SK-N-MC (cell line): Measurements from ENCODE around the gene TAL1.
"Not testable (repeated sequence)": the region's sequence is repeated elsewhere in the genome, so short reads cannot be mapped to it uniquely, and the experiment has no call there.

Experiments
- DNase-seq: peaks from one replicate; pipeline ENCODE4 v3.0.0-alpha.2; 2011; ENCODE audit warnings: low read depth, low spot score
- H3K27ac ChIP-seq: fragments of 200-600 bp; sonication (generic); 2 replicates; pipeline ENCODE4 v1.5.1; 2016; ENCODE audit warnings: mixed run types
- H3K36me3 ChIP-seq: fragments of 200-600 bp; sonication (generic); 2 replicates; pipeline ENCODE4 v1.6.1; 2017; ENCODE audit warnings: antibody characterized with exemption, low read length, mixed read lengths; ENCODE audit not compliant: insufficient read depth
- H3K4me3 ChIP-seq: fragments of 200-600 bp; sonication (generic); 2 replicates; pipeline ENCODE4 v1.5.1; 2016
- H3K9ac ChIP-seq: fragments of 200-600 bp; sonication (generic); 2 replicates; pipeline ENCODE4 v1.8.0; 2017; ENCODE audit warnings: mixed run types, mixed read lengths; ENCODE audit not compliant: insufficient read length
- H3K9me3 ChIP-seq: fragments of 200-600 bp; sonication (generic); 2 replicates; pipeline ENCODE4 v1.6.1; 2017; ENCODE audit warnings: low read depth, mild to moderate bottlenecking, antibody characterized with exemption, low read length, moderate library complexity, mixed read lengths
- EZH2 ChIP-seq: fragments of 200-600 bp; sonication (generic); IDR thresholded peaks from one replicate; pipeline ENCODE4 v1.6.1; 2017; ENCODE audit warnings: antibody characterized with exemption
- FOXP2 ChIP-seq: optimal IDR thresholded peaks from 2 replicates; pipeline ENCODE3; 2011; ENCODE audit warnings: mild to moderate bottlenecking, moderate library complexity; ENCODE audit not compliant: insufficient read depth; ENCODE audit errors: extremely low read length, control extremely low read depth
- POLR2AphosphoS5 ChIP-seq: IDR thresholded peaks from 2 replicates; pipeline ENCODE4 v1.6.1; 2012; ENCODE audit warnings: mild to moderate bottlenecking, low read depth, low read length, borderline replicate concordance

Gene TAL1

GRCh38 chr1:47194311-47194710, 37.7 kb downstream of the TAL1 start:
- Histone ChIP-seq H3K4me3 (no peak overlapping the region), H3K9me3 (no peaks in the 10 kb centered on the region), H3K9ac (no peak overlapping the region), H3K36me3 (no peaks in the 10 kb centered on the region), H3K27ac (no peak overlapping the region)
- TF ChIP-seq POLR2AphosphoS5 = no peak
- TF ChIP-seq EZH2 = no peak
- no peak for TF ChIP-seq FOXP2
- no peak for DNase-seq

GRCh38 chr1:47193496-47193895, 38.5 kb downstream of the TAL1 start:
- H3K9ac ChIP-seq, H3K27ac ChIP-seq, H3K36me3 ChIP-seq, DNase-seq, H3K9me3 ChIP-seq, H3K4me3 ChIP-seq: not testable (repeated sequence)

- TF ChIP-seq POLR2AphosphoS5 (no peak), FOXP2 (no peak), EZH2 (no peak)
- Histone ChIP-seq H3K36me3 (no peaks in the 10 kb centered on the region), H3K27ac (no peak overlapping the region), H3K9me3 (no peaks in the 10 kb centered on the region), H3K4me3 (no peak overlapping the region), H3K9ac (no peak overlapping the region)
- no peak for DNase-seq
Measured at GRCh38 chr1:47192458-47193384, 39.3 kb downstream of the TAL1 start.

GRCh38 chr1:47191940-47192457, 40.0 kb downstream of the TAL1 start:
- H3K27ac ChIP-seq = no peak overlapping the region
- no peak overlapping the region for H3K4me3 ChIP-seq
- DNase-seq = no peak
- no peaks in the 10 kb centered on the region for H3K9me3 ChIP-seq
- H3K36me3 ChIP-seq = no peaks in the 10 kb centered on the region
- TF ChIP-seq POLR2AphosphoS5 = no peak
- TF ChIP-seq FOXP2 = no peak
- TF ChIP-seq EZH2 = no peak
- H3K9ac ChIP-seq = no peak overlapping the region

- Histone ChIP-seq H3K27ac (no peak overlapping the region), H3K9ac (no peak overlapping the region), H3K36me3 (no peaks in the 10 kb centered on the region), H3K9me3 (no peaks in the 10 kb centered on the region), H3K4me3 (no peak overlapping the region)
- no peak for TF ChIP-seq EZH2
- no peak for TF ChIP-seq FOXP2
- TF ChIP-seq POLR2AphosphoS5 = no peak
- no peak for DNase-seq
Measured at GRCh38 chr1:47190857-47191256, 41.2 kb downstream of the TAL1 start.

GRCh38 chr1:47190509-47190855, 41.5 kb downstream of the TAL1 start:
- TF ChIP-seq EZH2 (no peak), FOXP2 (no peak), POLR2AphosphoS5 (no peak)
- no peak overlapping the region for H3K27ac ChIP-seq
- no peak overlapping the region for H3K9ac ChIP-seq
- no peaks in the 10 kb centered on the region for H3K36me3 ChIP-seq
- no peak for DNase-seq
- H3K9me3 ChIP-seq = no peaks in the 10 kb centered on the region
- H3K4me3 ChIP-seq = no peak overlapping the region

GRCh38 chr1:47189844-47190508, 42.0 kb downstream of the TAL1 start, which contains the start of gene PDZK1IP1:
TSS of gene PDZK1IP1 (minus strand) at chr1:47190036. CDS start at chr1:47189932, 104 bp downstream.
- H3K4me3 ChIP-seq = no peak within 1 kb of the TSS
- no peak within 1 kb of the TSS for H3K9ac ChIP-seq
- H3K27ac ChIP-seq = no peak within 1 kb of the TSS
- TF ChIP-seq FOXP2 (no peak), POLR2AphosphoS5 (no peak), EZH2 (no peak)
- H3K36me3 ChIP-seq = no peaks in the 10 kb centered on the region
- no peak for DNase-seq
- H3K9me3 ChIP-seq = no peaks in the 10 kb centered on the region
